GM19238 (cell line): Measurements from ENCODE around the gene UGT1A8.
"Not testable (repeated sequence)": the region's sequence is repeated elsewhere in the genome, so short reads cannot be mapped to it uniquely, and the experiment has no call there.

Experiments used
- DNase-seq: peaks from one replicate; pipeline ENCODE4 v3.0.0; 2011; ENCODE audit warnings: low spot score; ENCODE audit not compliant: insufficient read length

The UGT1A8 gene

DNA sequence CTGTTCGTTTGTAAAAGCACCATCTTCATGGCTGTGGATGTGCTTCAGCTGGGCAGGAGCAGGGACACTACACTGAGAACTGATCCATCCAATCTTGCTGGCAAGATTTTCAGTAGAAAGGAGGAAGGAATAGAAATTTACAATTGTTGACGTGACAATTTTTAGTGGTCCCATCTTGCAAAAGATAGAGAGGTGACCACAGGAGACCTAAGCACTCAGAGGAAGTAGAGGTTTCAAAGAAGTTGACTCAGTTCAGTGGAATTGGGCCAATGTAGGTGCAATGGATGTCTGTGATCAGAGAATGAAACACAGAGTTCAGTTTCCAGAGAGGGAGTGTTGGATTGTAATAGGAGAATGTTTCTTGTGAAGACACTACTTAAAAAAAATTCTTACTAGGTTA lies 96.7 kb downstream of the UGT1A8 start:
- no peak for DNase-seq

DNA sequence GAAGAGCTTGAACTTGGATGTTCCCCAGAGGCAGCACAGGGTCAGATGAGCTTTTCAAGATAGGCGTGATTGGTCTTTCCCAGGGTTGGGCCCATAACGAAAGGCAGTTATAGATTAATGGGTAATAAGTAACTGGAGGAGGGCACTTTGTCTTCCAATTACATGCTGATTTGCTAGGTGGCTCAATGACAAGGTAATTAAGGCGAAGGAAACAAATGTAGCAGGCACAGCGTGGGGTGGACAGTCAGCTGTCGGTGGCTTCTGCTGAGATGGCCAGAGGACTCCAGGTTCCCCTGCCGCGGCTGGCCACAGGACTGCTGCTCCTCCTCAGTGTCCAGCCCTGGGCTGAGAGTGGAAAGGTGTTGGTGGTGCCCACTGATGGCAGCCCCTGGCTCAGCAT lies 101.1 kb downstream of the UGT1A8 start, which contains the start of gene UGT1A4:
Gene UGT1A4, plus strand, starts transcription at position 185 of the 400 bp plus-strand sequence. Its CDS starts 85 bp downstream, at position 270.
- no peak for DNase-seq

GRCh38 chr2:233728723-233729301 lies 111.4 kb downstream of the UGT1A8 start, which contains the start of gene UGT1A3:
Gene UGT1A3 (plus strand): TSS chr2:233729042. CDS start chr2:233729127, 85 bp downstream.
- DNase-seq: no peak

GRCh38 chr2:233736868-233737653 lies 119.6 kb downstream of the UGT1A8 start:
- not testable (repeated sequence) for DNase-seq

- DNase-seq: no peak
These were observed 123.4 kb downstream of the UGT1A8 start for GRCh38 chr2:233740870-233741269.

DNA sequence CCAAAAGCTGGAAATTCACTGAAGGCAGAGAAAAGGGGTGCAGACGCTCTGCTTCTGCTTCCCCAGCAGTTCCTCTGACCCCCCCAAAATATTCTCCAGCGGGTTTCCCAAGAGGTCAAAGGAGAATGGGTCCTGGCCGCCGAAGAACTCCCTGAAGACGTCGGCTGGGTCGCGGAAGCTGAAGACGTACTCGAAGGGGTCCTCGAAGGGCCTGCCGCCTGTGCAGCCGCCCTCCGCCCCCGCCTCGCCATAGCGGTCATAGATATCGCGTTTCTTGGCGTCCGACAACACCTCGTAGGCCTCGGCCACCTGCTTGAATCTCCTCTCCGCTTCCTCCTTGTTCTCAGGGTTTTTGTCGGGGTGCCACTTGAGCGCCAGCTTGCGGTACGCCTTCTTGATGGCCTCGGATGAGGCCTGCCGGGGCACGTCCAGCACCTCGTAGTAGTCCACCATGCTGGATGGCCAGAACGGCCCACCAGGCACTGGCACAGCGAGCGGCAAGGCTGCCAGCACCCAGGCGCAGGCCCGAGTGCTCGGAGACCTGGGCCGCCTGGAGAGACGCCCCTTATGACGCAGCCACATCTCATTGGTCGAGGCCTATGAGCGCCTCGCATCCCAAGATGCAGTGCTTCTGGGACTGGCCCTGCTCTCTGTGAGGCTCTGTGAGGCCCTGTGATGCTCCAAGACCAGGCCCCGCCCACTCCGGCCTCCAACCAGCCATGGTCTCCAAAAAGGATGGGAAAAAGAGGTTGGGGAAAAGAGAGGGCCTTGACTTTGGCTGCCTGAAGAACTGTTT lies 126.2 kb downstream of the UGT1A8 start:
- DNase-seq: no peak

- no peak for DNase-seq
These were observed 127.8 kb downstream of the UGT1A8 start for GRCh38 chr2:233745073-233745755.

GRCh38 chr2:233745838-233746237 lies 128.4 kb downstream of the UGT1A8 start:
- not testable (repeated sequence) for DNase-seq

- DNase-seq: no peak
These were observed 129.2 kb downstream of the UGT1A8 start for GRCh38 chr2:233746475-233747282.

DNA sequence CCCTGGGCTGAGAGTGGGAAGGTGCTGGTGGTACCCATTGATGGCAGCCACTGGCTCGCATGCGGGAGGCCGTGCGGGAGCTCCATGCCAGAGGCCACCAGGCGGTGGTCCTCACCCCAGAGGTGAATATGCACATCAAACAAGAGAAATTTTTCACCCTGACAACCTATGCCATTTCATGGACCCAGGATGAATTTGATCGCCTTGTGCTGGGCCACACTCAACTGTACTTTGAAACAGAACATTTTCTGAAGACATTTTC lies 129.8 kb downstream of the UGT1A8 start:
- DNase-seq: no peak

GRCh38 chr2:233750689-233751088 lies 133.3 kb downstream of the UGT1A8 start:
- DNase-seq: not testable (repeated sequence)

DNA sequence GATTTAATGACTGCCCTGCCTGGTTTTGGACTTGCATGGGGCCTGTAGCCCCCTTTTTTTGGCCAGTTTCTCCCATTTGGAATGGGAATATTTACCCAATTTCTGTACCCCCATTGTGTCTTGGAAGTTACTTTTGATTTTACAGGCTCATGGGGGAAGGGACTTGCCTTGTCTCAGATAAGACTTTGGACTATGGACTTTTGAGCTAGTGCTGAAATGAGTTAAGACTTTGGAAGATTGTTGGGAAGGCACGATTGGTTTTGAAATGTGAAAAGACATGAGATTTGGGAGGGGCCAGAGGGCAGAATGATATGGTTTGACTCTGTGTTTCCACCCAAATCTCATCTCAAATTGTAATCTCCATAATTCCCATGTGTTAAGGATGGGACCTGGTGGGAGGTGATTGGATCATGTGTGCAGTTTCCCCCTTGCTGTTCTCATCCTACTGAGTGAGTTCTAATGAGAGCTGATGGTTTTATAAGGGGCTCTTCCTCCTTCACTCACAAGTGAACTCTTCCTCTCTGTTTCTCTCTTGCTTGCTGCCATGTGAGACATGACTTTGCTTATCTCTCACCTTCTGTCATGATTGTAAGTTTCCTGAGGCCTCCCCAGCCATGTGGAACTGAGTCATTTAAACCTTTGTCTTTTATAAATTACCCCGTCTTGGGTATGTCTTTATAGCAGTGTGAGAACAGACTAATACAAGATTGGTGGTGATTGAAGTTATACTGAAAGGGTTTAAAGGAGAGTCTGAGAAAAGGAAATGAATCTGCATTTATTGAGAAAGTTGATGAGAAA lies 134.0 kb downstream of the UGT1A8 start:
- not testable (repeated sequence) for DNase-seq

DNA sequence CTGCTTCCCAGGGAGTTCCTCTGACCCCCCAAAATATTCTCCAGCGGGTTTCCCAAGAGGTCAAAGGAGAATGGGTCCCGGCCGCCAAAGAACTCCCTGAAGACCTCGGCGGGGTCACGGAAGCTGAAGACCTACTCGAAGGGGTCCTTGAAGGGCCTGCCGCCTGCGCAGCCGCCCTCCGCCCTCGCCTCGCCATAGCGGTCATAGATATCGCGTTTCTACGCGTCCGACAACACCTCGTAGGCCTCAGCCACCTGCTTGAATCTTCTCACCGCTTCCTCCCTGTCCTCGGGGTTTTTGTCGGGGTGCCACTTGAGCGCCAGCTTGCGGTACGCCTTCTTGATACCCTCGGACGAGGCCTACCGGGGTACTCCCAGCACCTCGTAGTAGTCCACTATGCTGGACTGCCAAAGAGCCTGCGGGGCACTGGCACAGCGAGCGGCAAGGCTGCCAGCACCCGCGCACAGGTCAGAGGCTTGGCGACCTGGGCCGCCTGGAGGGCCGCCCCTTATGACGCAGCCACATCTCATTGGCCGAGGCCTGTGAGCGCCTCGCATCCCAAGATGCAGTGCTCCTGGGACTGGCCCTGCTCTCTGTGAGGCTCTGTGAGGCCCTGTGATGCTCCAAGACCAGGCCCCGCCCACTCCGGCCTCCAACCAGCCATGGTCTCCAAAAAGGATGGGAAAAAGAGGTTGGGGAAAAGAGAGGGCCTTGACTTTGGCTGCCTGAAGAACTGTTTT lies 137.6 kb downstream of the UGT1A8 start:
- no peak for DNase-seq

GRCh38 chr2:233756429-233757081 lies 139.1 kb downstream of the UGT1A8 start:
- DNase-seq: no peak

DNA sequence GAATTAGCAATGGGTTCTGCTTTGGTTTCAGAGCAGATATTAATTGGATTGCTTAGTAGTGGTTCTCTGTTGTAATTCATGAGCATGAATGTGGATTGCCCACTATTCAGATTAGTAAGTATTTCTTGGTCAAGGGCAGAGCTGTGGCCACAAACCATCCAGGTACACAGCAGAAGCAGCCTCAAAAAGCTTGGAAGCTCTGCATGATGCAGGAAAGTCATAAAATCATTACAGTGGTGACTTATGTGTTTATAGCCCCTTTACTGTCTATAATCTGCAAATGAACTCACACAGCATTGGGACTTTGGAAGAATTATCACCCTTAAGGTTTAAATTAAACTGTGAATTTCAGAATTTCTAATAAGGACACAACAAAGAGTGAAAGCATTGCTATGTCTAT lies 140.7 kb downstream of the UGT1A8 start:
- DNase-seq: no peak

GRCh38 chr2:233758849-233759248 lies 141.4 kb downstream of the UGT1A8 start:
- no peak for DNase-seq

GRCh38 chr2:233760043-233760442 lies 142.6 kb downstream of the UGT1A8 start, which contains the start of gene UGT1A1:
Gene UGT1A1 (plus strand): TSS chr2:233760270. CDS start chr2:233760288, 18 bp downstream.
- DNase-seq: no peak

- DNase-seq: no peak
These were observed 143.8 kb downstream of the UGT1A8 start for GRCh38 chr2:233761040-233761769.
